ENCODE measurements around the gene ELMO1.

DNA sequence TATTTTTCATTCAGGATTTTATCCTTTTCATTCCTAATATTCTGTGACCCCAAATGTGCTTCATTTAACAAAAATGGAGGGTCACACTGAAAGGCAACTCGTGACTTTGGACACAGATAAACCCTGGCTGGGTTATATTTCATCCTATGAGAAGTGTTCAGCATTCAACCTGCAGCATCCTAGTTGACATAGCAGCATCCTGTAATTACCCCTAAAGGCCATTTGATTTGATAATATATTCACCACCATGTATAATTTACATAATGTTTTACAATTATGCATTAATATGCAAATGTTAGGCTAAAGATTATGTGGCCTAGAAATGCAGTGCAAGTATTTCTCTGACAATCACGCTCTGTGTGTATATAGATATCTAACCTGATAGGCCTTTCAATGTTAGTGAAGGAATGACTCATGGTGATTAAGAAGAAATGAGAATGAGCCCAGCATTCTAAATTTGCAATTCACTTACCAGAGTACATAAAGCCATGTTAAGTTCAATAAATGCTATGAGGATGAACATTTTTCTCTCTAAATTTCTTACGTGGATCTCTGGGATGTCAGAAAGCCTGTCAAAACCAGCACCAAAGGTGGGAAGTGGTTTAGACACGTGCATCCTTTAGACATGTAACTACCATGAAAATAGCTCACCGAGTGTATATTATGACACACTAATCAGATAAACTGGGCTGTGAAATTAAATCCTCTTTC lies 386.7 kb downstream of the ELMO1 start:
- TF ChIP-seq, protein P1, sequence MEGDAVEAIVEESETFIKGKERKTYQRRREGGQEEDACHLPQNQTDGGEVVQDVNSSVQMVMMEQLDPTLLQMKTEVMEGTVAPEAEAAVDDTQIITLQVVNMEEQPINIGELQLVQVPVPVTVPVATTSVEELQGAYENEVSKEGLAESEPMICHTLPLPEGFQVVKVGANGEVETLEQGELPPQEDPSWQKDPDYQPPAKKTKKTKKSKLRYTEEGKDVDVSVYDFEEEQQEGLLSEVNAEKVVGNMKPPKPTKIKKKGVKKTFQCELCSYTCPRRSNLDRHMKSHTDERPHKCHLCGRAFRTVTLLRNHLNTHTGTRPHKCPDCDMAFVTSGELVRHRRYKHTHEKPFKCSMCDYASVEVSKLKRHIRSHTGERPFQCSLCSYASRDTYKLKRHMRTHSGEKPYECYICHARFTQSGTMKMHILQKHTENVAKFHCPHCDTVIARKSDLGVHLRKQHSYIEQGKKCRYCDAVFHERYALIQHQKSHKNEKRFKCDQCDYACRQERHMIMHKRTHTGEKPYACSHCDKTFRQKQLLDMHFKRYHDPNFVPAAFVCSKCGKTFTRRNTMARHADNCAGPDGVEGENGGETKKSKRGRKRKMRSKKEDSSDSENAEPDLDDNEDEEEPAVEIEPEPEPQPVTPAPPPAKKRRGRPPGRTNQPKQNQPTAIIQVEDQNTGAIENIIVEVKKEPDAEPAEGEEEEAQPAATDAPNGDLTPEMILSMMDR (IDR thresholded peaks at IDR 0.05; ENCODE audit: borderline replicate concordance, extremely low read depth, low read length, poor library complexity, severe bottlenecking), result no peak
- no peak for TF ChIP-seq EZH2 (IDR thresholded peaks at IDR 0.05; ENCODE audit: borderline replicate concordance, low read depth, low read length, severe bottlenecking)

Data from DND-41 (cell line).